Stomach (tissue), 9 donors: ENCODE measurements around the gene PRUNE2. TPM values are rescaled to one million over a fixed set of nuclear protein-coding genes. Genes with fewer than 3 reads are reported as not detected.

ENCODE experiments used
- DNase-seq, 2 donors: peaks; one replicate each; pipeline versions ENCODE4 v3.0.0 to v3.0.0-alpha.2; 2013 to 2019
- H3K27ac ChIP-seq, 5 donors: fragments of 200-600 bp in 4 of 5; sonication (generic) in 4 of 5; one replicate each; pipeline ENCODE4 v1.5.1; 2013 to 2019; ENCODE audit warnings: mild to moderate bottlenecking in 1 of 5, moderate library complexity in 1 of 5
- H3K27me3 ChIP-seq, 3 donors: fragments of 200-600 bp; sonication (generic); one replicate each; pipeline ENCODE4 v1.5.1; 2017 to 2019; ENCODE audit warnings: mixed run types in 1 of 3
- H3K36me3 ChIP-seq, 4 donors: fragments of 200-600 bp; sonication (generic); 1 replicate in 3 of 4; 2 replicates in 1 of 4; pipeline ENCODE4 v1.5.1; 2016 to 2019
- H3K4me1 ChIP-seq, 4 donors: fragments of 200-600 bp; sonication (generic); one replicate each; pipeline ENCODE4 v1.5.1; 2016 to 2019
- H3K4me3 ChIP-seq, 4 donors: fragments of 200-600 bp; sonication (generic) in 3 of 4; one replicate each; pipeline ENCODE4 v1.5.1; 2016 to 2019; ENCODE audit warnings: mild to moderate bottlenecking in 1 of 4
- H3K9me3 ChIP-seq, 4 donors: fragments of 200-600 bp; sonication (generic); one replicate each; pipeline ENCODE4 v1.5.1; 2016 to 2019
- EP300 ChIP-seq: sonication (generic); formaldehyde crosslinking; IDR thresholded peaks from one replicate; pipeline ENCODE4 v1.6.1; 2017; ENCODE audit warnings: antibody characterized with exemption
- POLR2A ChIP-seq, 4 donors: fragments of 450-650 bp; IDR thresholded peaks; one replicate each; pipeline ENCODE4 v1.6.1; 2016; ENCODE audit warnings: antibody characterized with exemption in 4 of 4, control low read depth in 2 of 4, mild to moderate bottlenecking in 1 of 4, moderate library complexity in 1 of 4
- POLR2AphosphoS5 ChIP-seq, 3 donors: sonication (generic); formaldehyde crosslinking; IDR thresholded peaks; one replicate each; pipeline ENCODE4 v1.6.1; 2016; ENCODE audit warnings: antibody characterized with exemption in 3 of 3
- WGBS, 5 donors: extraction: QIAGEN DNeasy Blood & Tissue Kit in 3 of 5; methylation state at CpG; one replicate each; pipeline versions ENCODE4 v1.1.5 to v1.1.7; 2013 to 2018; 5-methylcytosine and 5-hydroxymethylcytosine counted together
- intact Hi-C: fragments of 100-400 bp; cut with DNase I; formaldehyde crosslinking; loops from one replicate; pipeline ENCODE4 v1.15.1; 2023; ENCODE audit warnings: low total_unique reads
- polyA plus RNA-seq, 3 donors: library from polyadenylated mRNA; stranded (reverse); fragments of 200-250 nt; gene quantifications; one replicate each; pipeline ENCODE4 v1.2.3, GENCODE V29; 2013
- total RNA-seq, 5 donors: library from RNA; depleted of rRNA; stranded (reverse); fragments of >200 nt; gene quantifications; one replicate each; pipeline versions ENCODE4 v1.1.0 to v1.2.3, GENCODE V29; 2014 to 2016
- TF ChIP-seq, protein P1 (sequence below), 7 experiments: fragments of 450-650 bp in 4 of 7; fragments of 200-600 bp in 3 of 7; sonication (generic) in 3 of 7; IDR thresholded peaks; one replicate each; pipeline ENCODE4 v1.5.1; 2016 to 2019; ENCODE audit warnings: antibody characterized with exemption in 7 of 7, control low read depth in 2 of 7, mild to moderate bottlenecking in 1 of 7
- donor health status: healthy with polysubstance abuse.
- donor health status: Bipolar disorder and iron deficiency.
- donor health status: healthy.

Gene PRUNE2
- total and polyA plus RNA-seq, 8 donors = 2.6 to 311 (median 75.4) TPM

DNA sequence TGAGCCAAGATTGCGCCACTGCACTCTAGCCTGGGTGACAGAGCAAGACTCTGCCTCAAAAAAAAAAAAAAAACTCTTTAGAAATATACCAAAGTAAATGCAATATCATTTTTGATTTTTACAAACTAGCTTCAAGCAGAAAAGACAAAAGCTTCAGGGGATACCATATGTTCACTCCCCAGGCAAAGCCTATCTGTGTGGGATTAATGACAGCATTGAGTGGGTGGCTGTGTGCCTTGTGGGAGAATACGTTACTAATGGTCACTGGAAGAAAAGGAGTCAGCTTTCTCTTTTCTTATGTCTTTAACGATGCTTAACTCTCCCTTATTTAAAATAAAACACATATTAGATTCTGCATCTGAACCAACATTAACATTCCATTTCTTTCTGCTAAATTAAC is 139.8 kb downstream of the PRUNE2 start:
- 71 to 90% (median 84%) methylated on average over 3 of the region's 3 CpGs for WGBS, 5 donors

DNA sequence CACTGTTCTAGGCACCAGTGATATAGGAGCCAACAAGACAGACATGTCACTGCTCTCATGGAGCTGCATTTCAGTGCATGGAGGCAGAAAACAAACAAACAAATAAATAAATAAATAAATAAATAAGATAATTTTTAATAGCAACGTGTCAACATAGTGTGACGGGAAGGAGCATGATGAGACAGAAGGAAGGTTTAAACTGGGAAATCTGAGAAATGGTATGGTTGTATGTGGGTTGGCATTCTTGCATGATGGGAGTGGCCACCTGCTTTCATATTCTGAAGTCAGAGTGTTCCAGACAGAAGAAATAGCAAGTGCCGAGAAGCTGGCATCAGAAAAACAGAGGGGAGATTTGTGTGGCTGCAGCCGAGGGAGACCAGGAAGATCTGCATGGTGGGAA is 141.8 kb downstream of the PRUNE2 start, which contains the start of gene PCA3:
PCA3 (plus strand) TSS at position 301 of the 400 bp plus-strand sequence.
- intact Hi-C loops = no loop called here
- H3K4me1 ChIP-seq = peaks cover 0 to 11% (median 0%) of the 10 kb centered on the region in 4 donors
- H3K4me3 ChIP-seq = no peak within 1 kb of the TSS
- peaks cover 0 to 2% (median 0%) of the 10 kb centered on the region in 3 donors for H3K27me3 ChIP-seq
- no peaks in the 10 kb centered on the region for H3K36me3 ChIP-seq
- WGBS, 5 donors = 89 to 97% (median 91%) methylated on average over 4 of the region's 4 CpGs
- no peak for DNase-seq
- TF ChIP-seq, protein P1, sequence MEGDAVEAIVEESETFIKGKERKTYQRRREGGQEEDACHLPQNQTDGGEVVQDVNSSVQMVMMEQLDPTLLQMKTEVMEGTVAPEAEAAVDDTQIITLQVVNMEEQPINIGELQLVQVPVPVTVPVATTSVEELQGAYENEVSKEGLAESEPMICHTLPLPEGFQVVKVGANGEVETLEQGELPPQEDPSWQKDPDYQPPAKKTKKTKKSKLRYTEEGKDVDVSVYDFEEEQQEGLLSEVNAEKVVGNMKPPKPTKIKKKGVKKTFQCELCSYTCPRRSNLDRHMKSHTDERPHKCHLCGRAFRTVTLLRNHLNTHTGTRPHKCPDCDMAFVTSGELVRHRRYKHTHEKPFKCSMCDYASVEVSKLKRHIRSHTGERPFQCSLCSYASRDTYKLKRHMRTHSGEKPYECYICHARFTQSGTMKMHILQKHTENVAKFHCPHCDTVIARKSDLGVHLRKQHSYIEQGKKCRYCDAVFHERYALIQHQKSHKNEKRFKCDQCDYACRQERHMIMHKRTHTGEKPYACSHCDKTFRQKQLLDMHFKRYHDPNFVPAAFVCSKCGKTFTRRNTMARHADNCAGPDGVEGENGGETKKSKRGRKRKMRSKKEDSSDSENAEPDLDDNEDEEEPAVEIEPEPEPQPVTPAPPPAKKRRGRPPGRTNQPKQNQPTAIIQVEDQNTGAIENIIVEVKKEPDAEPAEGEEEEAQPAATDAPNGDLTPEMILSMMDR (IDR thresholded peaks at IDR 0.05) = no peak
- TF ChIP-seq POLR2A (IDR thresholded peaks at IDR 0.05) (no peak), EP300 (no peak), POLR2AphosphoS5 (IDR thresholded peaks at IDR 0.05) (no peak)
- no peaks in the 10 kb centered on the region for H3K9me3 ChIP-seq
- no peak within 1 kb of the TSS for H3K27ac ChIP-seq

More for the DNA sequence above, 139.8 kb downstream of the PRUNE2 start:
- H3K27me3 ChIP-seq = no peaks in the 10 kb centered on the region
- H3K27ac ChIP-seq = no peak overlapping the region
- no peak overlapping the region for H3K4me3 ChIP-seq
- H3K36me3 ChIP-seq = no peaks in the 10 kb centered on the region
- DNase-seq = no peak
- no peaks in the 10 kb centered on the region for H3K9me3 ChIP-seq
- peaks cover 0 to 11% (median 0%) of the 10 kb centered on the region in 4 donors for H3K4me1 ChIP-seq
- TF ChIP-seq EP300 (no peak), POLR2A (IDR thresholded peaks at IDR 0.05) (no peak), POLR2AphosphoS5 (IDR thresholded peaks at IDR 0.05) (no peak)
- TF ChIP-seq, protein P1 (IDR thresholded peaks at IDR 0.05) = no peak
- intact Hi-C loops = no loop called here

DNA sequence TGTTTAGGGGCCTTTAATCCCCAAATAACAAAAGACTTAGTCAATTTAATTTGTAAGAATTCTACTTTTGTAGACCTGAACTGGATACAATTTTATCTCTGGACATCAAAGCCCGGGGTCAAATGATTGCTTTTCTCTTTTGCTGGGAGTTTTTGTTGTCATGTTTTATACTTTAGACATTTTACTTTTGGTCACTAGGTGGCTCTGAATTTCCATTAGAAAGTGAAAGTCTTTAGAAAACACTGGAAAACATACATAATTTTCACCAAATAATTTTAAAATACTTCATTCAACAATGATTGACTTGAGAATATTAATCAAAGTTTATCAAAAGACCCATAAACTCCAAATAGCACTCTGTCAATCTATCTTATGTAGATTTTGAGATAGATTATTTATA is 144.5 kb downstream of the PRUNE2 start:
- Histone ChIP-seq H3K27ac (no peak overlapping the region), H3K9me3 (no peaks in the 10 kb centered on the region), H3K4me3 (no peak overlapping the region), H3K36me3 (no peaks in the 10 kb centered on the region), H3K4me1 (peaks cover 0 to 11% (median under 1%) of the 10 kb centered on the region in 4 donors), H3K27me3 (peaks cover 0 to 5% (median 0%) of the 10 kb centered on the region in 3 donors)
- DNase-seq = peak in 1 of 2 donors; percentile 7
- WGBS, 5 donors = 6 to 26% (median 15%) methylated on average over 1 of the region's 1 CpG
- intact Hi-C loops = no loop called here
- TF ChIP-seq, protein P1 (IDR thresholded peaks at IDR 0.05) = no peak
- TF ChIP-seq EP300 = no peak
- no peak for TF ChIP-seq POLR2A (IDR thresholded peaks at IDR 0.05)
- TF ChIP-seq POLR2AphosphoS5 (IDR thresholded peaks at IDR 0.05) = no peak

DNA sequence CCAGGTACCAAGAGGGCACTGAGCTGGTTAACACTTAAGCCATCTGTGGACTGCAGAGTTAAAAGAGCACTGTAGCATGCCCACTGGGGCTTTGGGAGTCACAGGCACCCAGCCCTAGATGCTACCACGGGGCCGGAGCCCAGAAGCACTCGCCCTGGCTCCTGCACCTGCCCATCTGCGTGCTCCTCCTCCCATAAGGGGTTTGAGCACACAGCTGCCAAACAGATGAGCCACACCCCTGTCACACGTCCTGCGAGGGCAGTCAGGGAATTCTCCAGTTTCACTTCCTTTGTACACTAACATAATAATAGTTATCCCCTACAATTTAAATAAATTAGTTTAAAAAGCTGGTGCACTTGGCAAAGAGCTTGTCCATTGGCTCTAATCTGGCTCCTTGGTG is 146.2 kb downstream of the PRUNE2 start:
- DNase-seq = peak in 1 of 2 donors; percentile 18
- intact Hi-C loops = no loop called here
- no peak for TF ChIP-seq EP300

DNA sequence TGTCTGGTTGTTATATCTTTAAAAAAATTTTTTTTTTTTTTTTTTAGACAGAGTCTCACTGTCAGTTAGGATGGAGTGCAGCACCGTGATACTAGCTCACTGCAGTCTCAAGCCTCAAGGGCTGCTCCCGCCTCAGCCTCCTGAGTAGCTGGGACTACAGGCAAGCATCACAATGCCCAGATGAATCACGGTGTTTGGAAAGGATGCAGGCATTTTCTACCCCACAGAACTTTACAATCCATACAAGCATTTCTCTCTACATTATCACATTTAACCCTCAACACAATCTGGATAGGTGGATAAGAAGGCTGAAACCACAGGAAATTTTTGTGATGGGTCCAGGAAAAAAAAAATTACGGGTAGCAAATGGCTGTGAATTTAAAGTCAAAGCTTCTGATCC is 147.4 kb downstream of the PRUNE2 start:
- Histone ChIP-seq H3K9me3 (no peaks in the 10 kb centered on the region), H3K4me1 (peaks cover 0 to 11% (median 6%) of the 10 kb centered on the region in 4 donors), H3K4me3 (no peak overlapping the region), H3K27me3 (peaks cover 0 to 5% (median 0%) of the 10 kb centered on the region in 3 donors), H3K27ac (no peak overlapping the region), H3K36me3 (no peaks in the 10 kb centered on the region)
- intact Hi-C loops = no loop called here
- DNase-seq = no peak
- WGBS, 5 donors = 65 to 79% (median 72%) methylated on average over 4 of the region's 4 CpGs
- no peak for TF ChIP-seq POLR2A (IDR thresholded peaks at IDR 0.05)
- no peak for TF ChIP-seq EP300
- TF ChIP-seq, protein P1 (IDR thresholded peaks at IDR 0.05) = no peak
- TF ChIP-seq POLR2AphosphoS5 (IDR thresholded peaks at IDR 0.05) = no peak

More for the DNA sequence above, 146.2 kb downstream of the PRUNE2 start:
- no peak overlapping the region for H3K4me3 ChIP-seq
- H3K4me1 ChIP-seq = peaks cover 0 to 11% (median 6%) of the 10 kb centered on the region in 4 donors
- H3K9me3 ChIP-seq = no peaks in the 10 kb centered on the region
- H3K27ac ChIP-seq = no peak overlapping the region
- H3K27me3 ChIP-seq = peaks cover 0 to 5% (median 0%) of the 10 kb centered on the region in 3 donors
- no peaks in the 10 kb centered on the region for H3K36me3 ChIP-seq
- 22 to 57% (median 35%) methylated on average over 3 to 6 of the region's 6 CpGs for WGBS, 5 donors
